GM21381 (cell line): ENCODE data around the gene NUP160.
A peak's percentile ranks its signal among the peaks of the same experiment; 100 is the strongest.
"Not testable (repeated sequence)": the region's sequence is repeated elsewhere in the genome, so short reads cannot be mapped to it uniquely, and the experiment has no call there.

Source experiments
- ATAC-seq: cut with Tn5 transposase; IDR thresholded peaks from one replicate; pipeline ENCODE4 v1.9.1; 2021; ENCODE audit warnings: mild to moderate bottlenecking, moderate library complexity; ENCODE audit not compliant: unreplicated experiment

Gene NUP160

DNA sequence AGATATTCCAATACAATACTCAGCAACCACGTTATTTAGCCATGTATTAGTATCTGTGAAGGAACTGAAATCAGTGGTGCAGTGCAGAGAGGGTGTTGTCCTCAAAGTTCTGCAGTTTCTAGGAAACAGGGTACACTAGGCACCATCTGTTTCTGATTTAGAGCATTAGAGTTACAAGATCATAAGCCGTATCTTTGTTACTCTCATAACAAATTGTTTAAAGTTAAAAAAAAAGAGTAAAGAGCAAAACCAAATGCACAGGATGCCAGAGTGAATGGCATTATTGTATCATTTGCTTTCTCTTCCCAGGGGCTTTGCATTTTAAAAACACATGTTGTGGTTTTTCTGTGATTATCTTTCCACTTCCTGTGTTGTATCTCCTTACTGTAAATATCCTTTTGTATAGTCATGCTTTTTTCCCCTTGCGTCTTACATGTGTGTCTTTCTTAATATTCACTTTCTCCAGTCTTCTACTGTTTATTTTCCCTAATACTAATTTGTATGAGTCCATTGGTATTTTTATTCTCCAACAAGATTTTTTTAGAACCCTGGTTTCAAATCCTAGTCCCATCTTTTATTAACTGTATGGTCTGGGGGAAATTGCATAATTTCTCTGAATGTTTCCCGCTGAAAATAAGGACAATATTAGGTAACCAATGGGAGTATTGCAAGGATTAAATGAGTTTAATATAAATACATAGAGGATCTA, 15.2 kb upstream of the NUP160 start:
- ATAC-seq = no peak

DNA sequence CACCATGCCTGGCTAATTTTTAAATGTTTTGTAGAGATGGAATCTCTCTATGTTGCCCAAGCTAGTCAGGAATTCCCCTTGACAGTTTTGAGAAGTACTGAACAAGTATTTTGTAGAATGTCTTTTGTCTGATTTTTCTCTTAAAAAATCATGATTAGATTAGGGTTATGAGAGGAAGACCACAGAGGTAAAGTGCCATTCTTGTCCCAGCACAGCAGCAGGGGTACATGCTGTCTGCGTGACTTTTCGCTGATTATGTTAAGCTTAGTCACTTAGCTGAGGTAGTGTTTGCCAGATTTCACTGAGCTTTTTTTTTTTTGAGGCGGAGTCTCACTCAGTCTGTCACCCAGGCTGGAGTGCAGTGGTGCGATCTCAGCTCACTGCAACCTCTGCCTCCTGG, 13.6 kb upstream of the NUP160 start:
- no peak for ATAC-seq

DNA sequence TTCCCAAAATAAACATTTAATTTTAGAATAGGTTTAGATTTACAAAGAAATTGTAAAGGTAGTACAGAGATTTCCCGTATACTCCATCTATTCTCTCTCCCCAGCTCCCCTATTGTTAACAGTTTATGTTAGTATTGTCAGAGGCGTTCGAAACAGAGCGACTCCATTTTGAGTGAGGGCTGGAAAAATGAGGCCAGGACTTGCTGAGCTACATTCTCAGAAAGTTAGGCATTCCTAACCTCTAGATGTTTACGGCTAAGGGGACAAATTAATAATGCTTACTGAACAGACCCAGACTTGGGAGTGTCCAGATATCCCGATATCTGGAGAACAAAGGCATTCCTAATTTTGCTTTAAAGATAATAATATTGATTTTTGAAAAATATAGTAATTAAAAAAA, 12.4 kb upstream of the NUP160 start:
- ATAC-seq = no peak

DNA sequence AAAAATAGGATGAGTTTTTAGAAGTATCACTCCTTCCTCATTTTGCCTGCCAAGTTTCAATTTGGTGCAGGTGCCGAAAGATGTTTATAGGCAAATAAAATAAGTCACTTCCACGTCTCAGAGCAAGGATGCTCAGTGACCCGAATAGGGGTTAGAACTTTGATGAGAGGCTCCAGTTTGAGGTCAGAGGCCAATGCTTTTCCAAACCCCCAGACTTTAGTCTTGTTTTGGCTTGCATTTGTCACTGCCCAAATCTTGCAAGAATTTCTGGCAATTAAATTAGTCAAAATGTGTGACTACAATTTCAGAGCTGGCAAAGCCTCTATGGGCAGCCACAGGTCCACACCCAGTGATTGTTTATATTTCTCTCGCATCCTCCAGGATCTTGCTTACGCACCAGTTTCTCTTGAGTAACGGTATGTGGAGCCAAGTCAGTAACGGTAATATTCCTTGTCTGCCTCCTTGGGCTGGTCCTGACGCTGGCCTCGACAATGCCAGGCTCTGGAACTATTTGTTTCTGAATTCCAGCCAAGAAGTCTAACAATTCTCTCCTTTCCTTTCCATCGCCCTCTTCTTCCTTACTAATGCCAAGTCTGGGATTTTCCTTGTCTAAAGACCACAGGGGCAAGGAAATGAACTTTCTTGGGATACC, 9.9 kb upstream of the NUP160 start:
- ATAC-seq = no peak

DNA sequence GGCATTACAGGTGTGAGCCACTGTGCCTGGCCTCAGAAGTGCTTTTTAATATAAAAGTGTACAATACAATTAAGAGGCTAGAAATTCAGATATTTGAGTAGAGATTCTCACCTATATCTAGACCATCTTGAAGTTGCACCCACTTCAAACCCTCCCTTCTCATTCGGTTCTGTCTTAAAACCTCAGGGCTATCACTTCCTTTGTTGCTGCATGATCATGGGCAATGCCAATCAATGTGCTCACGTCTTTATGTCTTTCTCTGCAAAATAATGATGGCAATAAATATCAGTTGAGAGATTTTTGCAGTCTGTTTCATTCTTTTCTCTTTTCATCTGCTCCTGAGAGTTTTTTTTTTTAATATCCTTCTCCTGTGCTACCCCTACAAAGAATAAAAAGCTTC, 9.3 kb upstream of the NUP160 start:
- ATAC-seq = no peak

DNA sequence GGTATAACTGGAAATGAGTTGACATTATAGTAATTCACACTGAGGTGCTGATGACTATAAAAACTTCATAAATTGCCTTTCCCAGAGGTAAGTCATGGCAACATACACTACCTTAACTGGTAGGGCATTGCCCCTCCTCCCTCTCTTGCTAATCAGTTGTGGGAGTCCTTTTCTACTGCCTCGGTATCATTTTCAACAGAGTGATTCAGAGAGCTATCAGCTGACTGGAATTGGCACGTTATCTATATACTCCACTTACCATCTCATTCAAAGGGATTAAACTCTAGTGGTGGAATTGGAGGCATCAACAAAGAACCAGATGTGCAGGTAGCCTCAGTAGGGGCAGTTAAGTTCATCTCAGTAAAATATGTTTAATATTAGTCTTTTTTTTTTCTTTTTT, 8.0 kb upstream of the NUP160 start:
- ATAC-seq = no peak

DNA sequence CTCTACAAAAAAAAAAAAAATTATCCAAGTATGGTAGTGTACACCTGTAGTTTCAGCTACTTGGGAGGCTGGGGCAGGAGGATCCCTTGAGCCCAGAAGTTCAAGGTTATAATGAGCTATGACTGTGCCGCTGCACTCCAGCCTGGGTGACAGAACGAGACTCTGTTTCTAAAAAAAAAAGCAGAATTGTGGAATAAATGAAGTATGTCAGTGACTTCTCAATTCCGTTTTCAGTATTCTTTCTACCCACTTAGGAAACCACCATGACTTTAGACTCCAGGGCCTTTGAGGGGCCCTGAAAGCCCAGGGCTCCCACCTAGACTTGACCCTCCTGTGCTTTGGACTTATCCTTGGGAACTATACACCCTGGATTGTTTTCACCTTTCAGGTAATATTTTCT, 6.5 kb upstream of the NUP160 start:
- peak; percentile 50 for ATAC-seq

DNA sequence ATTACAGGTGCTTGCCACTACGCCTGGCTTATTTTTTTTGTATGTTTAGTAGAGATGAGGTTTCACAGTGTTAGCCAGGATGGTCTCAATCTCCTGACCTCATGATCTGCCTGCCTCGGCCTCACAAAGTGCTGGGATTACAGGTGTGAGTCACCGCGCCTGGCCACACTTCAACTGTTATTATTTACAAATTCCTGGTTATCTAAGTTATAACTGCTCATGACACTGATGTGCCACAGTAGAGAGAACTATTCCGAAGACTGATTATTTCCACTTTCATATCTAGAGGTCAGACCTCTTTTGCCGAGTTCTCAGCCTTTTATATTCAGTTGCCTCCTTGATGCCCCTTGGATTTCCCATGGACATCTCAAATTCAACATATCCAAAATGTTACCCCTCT, 3.9 kb upstream of the NUP160 start:
- no peak for ATAC-seq

DNA sequence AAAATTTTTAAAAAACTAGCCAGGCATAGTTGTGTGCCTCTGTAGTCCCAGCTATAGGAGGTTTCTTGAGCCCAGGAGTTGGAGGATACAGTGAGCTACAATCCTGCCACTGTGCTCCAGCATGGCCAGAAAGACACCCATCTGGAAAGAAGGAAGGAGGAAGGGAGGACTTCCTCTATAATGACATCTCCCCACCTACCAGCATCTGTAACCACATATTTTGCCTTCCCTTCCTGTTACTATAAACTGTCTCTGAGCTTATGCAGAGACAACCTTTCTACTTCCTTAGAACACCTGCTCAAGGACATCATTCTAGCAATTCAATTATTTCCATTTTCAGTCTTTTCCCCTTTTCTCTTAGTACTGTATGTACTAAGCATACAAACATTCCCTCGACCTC, 2.2 kb upstream of the NUP160 start:
- ATAC-seq = peak; percentile 28

DNA sequence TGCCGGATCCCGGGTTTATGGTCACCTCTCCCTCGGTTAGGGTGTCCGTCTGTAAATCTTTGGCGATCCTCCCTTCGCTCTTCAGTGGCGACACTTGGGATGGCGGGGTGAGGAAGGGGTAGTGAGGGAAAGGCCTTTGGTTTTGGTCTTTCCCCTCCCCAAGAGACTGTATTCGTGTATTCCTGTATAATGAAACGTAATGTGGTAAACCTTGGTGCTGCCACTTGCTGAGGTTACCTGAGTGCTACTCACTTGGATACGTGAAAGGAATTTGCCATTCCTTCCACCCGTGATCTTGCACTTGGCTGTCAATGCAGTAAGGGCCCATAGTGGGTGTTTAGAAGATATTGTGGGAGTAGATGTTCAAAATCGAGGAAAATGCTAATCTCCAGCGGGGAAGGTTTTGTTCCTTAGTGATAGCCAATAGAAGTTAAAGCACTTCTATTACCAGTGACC, 578 bp upstream of the NUP160 start:
- ATAC-seq = no peak

DNA sequence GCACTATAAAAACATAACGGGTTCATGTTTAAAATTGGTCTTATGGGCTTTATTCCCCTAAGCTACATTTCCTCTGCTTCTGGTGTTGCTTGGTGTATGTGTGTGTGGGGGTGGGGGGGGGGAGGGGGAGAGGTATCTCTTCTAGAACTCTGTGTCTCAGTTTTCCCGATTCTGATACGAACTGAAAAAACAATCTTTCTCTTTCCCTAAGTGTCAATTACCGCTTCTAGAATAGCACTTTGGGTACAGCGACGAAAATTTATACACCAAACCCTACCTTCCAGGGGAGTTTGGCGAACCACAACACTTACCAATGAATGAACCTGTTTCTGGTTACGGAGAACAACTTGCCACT, 636 bp downstream of the NUP160 start:
- no peak for ATAC-seq

DNA sequence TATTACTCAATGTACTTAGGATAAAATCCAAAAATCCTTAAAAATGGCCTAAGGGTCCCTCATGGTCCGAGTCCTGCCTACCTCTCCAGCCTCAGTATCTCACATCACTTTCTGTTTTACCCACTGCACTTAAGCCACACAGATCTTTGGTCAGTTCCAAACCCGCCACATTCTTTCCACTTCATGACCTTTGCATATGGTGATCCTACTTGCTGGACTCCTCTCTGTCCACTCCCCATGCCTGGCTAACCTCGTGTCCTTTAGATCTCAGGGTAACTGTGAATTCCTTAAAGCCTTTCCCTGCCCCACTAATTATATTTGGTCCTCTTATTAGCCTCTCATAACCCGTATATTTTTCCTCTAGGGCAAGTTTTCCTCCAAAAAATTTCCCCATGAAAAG, 1.2 kb downstream of the NUP160 start:
- ATAC-seq = no peak

DNA sequence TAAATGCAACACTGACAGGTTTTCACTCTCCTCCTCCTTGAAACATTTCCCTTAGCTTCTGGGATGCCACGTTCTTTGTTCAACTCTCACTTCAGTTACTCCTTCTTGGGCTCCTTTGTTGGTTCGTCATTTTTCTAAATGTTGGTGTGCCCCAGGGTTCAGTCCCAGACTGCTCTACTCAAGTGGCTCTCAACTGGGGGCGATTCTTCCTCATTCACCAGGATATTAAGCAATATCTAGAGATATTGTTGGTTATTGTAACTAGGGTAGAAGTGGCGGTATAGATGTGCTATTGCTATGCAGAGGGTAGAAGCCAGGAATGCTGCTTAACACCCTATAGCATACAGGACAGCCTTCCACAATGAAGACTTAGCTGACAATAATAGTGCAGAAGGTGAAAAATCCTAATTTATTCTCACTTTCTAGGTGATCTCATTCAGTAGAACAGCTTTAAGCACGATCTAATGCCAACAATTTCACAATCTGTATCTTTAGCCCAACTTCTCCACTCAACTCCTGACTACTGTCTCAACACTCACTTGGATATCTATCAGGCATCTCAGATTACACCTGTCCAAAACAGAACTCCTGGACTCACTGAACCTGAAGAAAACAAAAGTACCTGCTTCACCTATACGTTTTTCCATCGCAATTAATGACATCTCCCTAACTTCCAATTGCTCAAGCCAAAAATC, 4.6 kb downstream of the NUP160 start:
- ATAC-seq = no peak

DNA sequence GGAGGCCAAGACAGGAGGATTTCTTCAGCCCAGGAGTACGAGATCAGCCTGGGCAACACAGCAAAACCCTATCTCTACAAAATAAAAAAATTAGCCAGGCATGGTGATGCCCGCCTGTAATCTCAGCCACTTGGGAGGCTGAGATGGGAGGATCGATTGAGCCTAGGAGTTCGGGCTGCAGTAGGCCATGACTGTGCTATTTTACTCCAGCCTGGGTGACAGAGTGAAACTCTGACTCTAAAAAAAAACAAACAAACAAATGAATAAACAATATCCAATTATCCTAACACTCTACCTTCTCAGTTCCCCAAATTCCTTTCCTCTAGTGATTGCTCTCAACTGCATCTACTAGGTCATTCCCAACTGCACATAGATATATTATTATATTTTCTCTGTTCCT, 5.4 kb downstream of the NUP160 start:
- no peak for ATAC-seq

DNA sequence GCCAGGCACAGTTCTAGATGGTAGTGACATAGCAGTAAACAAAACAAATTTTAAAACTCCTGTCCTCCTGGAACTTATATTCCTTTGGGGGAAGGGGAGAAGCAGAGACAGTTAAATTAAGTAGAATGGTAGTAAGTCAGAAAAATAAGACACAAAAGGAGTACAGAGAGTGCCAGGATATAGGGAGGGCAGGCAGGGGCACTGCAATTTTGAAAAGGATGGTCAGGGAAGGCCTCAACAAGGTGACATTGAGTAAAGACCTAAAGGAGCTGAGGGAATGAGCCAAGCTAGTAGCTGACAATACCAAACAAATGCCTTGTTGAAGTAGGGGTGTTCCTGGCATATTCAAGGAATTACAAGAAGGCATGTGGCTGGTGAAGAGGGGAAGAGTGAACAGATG, 10.2 kb downstream of the NUP160 start:
- no peak for ATAC-seq

DNA sequence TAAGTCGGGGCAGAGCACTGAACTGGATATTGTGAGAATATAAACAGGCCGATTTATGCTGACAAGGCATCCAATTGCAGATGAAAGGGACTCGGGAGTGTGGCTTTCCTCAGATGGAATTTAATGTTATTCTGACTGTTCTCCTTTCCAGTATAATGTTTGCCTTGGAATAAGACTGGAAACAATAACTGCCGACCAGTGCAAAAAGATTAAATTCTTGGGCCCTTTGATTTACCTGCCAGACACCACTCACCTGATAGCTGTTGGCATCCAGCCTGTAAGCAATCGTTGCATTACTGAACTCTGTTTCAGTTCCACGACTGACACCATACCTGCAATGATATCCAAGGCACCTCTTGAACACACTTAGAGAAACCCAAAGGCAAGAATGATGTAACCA, 10.9 kb downstream of the NUP160 start:
- no peak for ATAC-seq

DNA sequence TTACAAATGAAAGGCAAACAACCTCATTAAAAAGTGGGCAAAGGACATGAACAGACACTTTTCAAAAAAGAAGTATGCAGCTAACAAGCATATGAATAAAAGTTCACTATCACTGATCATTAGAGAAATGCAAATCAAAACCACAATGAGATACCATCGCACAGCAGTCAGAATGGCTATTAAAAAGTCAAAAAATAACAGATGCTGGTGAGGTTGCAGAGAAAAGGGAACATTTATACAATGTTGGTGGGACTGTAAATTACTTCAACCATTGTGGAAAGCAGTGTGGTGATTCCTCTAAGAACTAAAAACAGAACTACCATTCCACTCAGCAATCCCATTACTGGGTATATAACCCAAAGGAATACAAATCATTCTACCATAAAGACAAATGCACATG, 18.1 kb downstream of the NUP160 start:
- ATAC-seq = not testable (repeated sequence)

DNA sequence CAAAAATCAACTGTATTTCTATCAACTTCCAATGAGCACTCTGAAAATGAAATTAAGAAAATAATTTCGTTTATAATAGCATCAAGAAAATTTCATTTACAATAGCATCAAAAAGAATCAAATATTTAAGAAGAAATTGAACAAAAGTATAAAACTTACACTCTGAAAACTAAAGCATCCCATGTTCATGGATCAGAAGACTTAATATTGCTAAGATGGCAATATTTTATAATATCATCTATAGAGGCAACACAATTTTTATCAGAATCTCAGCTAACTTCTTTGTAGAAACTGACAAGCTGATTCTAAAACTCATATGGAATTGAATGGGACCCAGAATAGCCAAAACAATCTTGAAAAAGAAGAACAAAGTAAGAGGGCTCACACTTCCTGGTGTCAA, 19.9 kb downstream of the NUP160 start:
- no peak for ATAC-seq

DNA sequence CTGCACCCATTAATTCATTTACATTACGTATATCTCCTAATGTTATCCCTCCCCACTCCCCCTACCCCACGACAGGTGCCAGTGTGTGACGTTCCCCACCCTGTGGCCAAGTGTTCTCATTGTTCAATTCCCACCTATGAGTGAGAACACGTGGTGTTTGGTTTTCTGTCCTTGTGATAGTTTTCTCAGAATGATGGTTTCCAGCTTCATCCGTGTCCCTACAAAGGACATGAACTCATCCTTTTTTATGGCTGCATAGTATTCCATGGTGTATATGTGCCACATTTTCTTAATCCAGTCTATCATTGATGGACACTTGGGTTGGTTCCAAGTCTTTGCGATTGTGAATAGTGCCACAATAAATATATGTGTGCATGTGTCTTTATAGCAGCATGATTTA, 25.5 kb downstream of the NUP160 start:
- not testable (repeated sequence) for ATAC-seq

DNA sequence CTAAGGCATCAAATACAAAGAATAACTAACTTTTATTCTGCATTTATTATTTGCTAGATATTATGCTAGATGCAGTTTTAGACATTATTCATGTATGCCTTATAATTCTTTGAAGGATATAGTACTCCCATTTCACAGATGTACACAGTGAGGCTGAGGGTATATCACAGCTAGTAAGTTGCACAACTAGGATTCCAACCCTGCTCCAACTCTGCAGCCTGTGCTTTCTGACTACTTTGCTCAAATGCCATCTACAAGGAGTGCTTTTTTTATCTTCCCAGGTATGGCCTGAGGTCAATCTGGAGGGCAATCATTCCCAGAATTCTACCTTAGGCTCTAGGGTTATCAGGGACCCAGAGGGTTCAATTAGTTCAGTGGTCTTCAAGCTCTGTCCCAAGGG, 28.4 kb downstream of the NUP160 start:
- ATAC-seq = no peak

DNA sequence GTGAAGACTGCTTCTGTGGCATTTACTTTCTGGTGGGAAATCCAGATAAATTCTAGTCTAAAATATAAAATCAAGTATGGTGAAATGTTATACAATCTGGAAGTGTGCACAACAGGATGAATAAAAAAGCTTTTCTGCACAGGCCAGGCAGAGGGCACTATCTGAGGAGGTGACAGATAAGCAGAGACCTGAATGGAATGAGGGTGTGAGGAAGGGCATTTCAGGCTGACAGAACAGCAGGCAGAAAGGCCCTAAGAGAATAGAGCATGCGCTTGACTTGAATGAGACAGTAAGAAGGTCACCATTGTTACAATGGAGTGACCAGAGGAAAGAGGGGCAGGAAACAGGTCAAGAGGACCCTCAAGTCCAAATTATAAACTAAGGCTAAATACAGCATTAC, 47.4 kb downstream of the NUP160 start:
- ATAC-seq = no peak

DNA sequence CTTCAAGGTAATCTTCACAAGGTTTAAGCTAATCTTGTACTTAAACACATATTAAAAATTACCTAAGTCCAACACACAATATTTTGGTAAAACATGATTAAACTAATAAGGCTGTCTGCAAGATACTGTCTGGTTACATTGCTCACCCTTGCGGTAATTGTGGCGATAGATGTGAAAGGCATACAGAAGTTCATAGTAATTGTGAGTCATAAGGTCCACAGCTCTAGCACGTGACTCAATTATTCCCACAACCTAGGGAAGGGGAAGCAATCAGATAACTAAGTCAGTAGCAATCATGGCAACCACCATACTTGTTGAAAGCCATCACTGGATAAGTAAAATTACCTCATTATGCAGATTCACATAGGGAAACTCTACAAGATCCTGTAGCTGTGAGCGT, 50.5 kb downstream of the NUP160 start:
- no peak for ATAC-seq
